Right lobe of liver (tissue), 6 donors: ENCODE data around the gene NAGPA. TPM values are rescaled to one million over a fixed set of nuclear protein-coding genes. Genes with fewer than 3 reads are reported as not detected.

Experiments
- ATAC-seq, 4 donors: fragments of 200-7000 bp; cut with Tn5 transposase; one replicate each; pipeline ENCODE4 v1.9.1; 2020; ENCODE audit warnings: mild to moderate bottlenecking in 4 of 4, moderate library complexity in 4 of 4
- DNase-seq, 3 donors: peaks; one replicate each; pipeline ENCODE4 v3.0.0-alpha.2; 2020
- H3K27ac ChIP-seq, 3 donors: fragments of 200-600 bp; one replicate each; pipeline ENCODE4 v1.8.0; 2022
- H3K27me3 ChIP-seq, 2 donors: fragments of 200-600 bp; one replicate each; pipeline ENCODE4 v1.8.0; 2022
- H3K36me3 ChIP-seq, 4 donors: fragments of 200-600 bp; sonication (generic) in 1 of 4; one replicate each; pipeline versions ENCODE4 v1.5.1 to v1.8.0; 2017 to 2022; ENCODE audit warnings: control low read depth in 1 of 4
- H3K4me1 ChIP-seq, 4 donors: fragments of 200-600 bp; sonication (generic) in 1 of 4; one replicate each; pipeline versions ENCODE4 v1.5.1 to v1.8.0; 2017 to 2022; ENCODE audit warnings: control low read depth in 1 of 4
- H3K4me3 ChIP-seq, 3 donors: fragments of 200-600 bp; one replicate each; pipeline ENCODE4 v1.8.0; 2022
- H3K9me3 ChIP-seq, 4 donors: fragments of 200-600 bp; sonication (generic) in 1 of 4; one replicate each; pipeline versions ENCODE4 v1.5.1 to v1.8.0; 2017 to 2022; ENCODE audit warnings: control low read depth in 1 of 4
- POLR2A ChIP-seq: fragments of 450-650 bp; IDR thresholded peaks from one replicate; pipeline ENCODE4 v1.6.1; 2017; ENCODE audit warnings: antibody characterized with exemption, mild to moderate bottlenecking
- WGBS: methylation state at CpG from one replicate; pipeline ENCODE4 v1.1.6; 2018; ENCODE audit warnings: low coverage, low lambda C conversion rate; ENCODE audit not compliant: insufficient coverage; ENCODE audit errors: missing lambda C conversion rate; 5-methylcytosine and 5-hydroxymethylcytosine counted together
- intact Hi-C, 2 donors: fragments of 100-400 bp; cut with DNase I; formaldehyde crosslinking; loops; one replicate each; pipeline versions ENCODE4 v1.11.2 to v1.14.1; 2022
- total RNA-seq, 6 experiments: library from RNA; depleted of rRNA in 2 of 6; stranded (reverse); fragments of >200 nt in 2 of 6; fragmentation: NEBNext Ultra II Directional in 3 of 6; extraction: Animal tissue kit (Norgen Biotek cat#: 25700) in 3 of 6; gene quantifications; one replicate each; pipeline versions ENCODE4 v1.1.0 to v1.2.4, GENCODE V29; 2016 to 2023
- TF ChIP-seq, protein P1 (sequence below), 4 donors: fragments of 200-600 bp in 3 of 4; fragments of 450-650 bp in 1 of 4; IDR thresholded peaks; one replicate each; pipeline versions ENCODE4 v1.5.1 to v1.8.0; 2016 to 2022; ENCODE audit warnings: antibody characterized with exemption in 4 of 4, mild to moderate bottlenecking in 2 of 4
- donor health status: DM: no; HTN: yes; CAD: no.
- donor health status: DM: no; HTN: no; CAD: no.
- donor health status: DM: no; HTN: no; CAD: no.
- donor health status: DM: no; HTN: yes; CAD: no.
- donor health status: DM: no; HTN: yes; CAD: no.

NAGPA gene
- total RNA-seq, 6 experiments from 2014 or later, result 6.6 to 22.1 (median 8.4) TPM

DNA sequence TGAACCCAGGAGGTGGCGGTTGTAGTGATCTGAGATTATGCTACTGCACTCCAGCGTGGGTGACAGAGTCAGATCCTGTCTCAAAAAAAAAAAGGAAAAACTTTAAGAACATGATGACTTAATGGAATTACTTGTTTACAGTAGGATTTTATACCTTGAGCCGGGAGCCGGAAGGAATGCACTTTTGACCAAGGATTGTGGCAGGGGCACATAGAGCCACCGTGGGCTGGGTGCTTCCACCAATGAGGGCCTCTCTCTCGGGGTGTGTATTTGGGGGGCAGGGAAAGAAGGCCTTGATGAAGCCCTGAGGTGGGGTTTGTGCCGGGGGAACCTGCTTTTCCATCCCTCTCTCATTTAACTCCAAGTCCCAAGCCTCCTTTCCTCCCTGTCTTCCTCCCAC lies 6.7 kb upstream of the NAGPA start:
- ATAC-seq, result no peak

DNA sequence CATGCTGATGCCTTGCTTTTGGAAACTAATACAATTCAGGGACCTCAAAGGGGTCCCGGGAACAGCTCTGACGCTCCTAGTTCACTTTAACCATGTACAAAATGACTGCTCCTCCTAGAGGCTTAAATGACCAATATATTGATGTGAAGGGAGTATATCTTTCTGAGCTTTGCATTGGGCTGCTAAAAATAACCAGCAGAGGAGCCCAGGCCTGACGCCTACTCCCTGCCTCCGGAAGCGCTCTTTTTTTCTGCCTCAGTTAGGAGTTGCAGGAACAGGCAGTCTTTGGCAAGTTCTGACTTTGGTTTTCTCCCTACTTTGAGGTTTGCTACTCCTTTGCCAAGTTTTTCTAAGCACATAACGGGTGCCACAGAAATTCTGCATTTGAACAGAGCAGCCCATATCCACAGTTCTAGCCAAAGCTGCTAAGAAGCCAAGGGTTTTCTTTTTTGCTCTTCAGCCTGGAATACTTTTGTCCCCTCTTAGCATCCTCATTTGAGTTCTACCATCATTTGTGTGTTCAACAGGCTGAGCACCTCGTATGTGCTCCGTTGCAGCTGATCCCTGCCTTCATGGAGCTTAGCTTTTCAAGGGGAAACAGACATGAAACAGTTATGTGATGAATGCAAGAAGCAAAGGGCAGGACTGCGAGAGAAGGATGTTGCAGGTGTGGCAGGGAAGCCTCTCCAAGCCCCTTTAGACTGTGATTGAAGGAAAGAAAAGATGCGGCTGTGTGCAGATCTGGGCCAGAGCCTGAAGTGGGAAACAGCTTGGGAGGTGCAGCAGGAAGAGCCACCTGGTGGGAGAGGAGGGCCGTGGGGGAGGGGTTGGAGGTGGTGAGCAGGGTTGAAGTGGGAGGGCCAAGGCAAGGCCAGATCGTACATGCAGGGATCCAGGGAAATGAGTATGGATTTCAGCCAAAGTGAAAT lies 2.8 kb upstream of the NAGPA start:
- no peak for ATAC-seq

More for the DNA sequence above, 6.7 kb upstream of the NAGPA start:
- Histone ChIP-seq H3K27ac (no peak overlapping the region), H3K27me3 (no peaks in the 10 kb centered on the region), H3K4me3 (no peak overlapping the region), H3K36me3 (no peaks in the 10 kb centered on the region), H3K9me3 (no peaks in the 10 kb centered on the region), H3K4me1 (no peaks in the 10 kb centered on the region)
- no peak for DNase-seq
- 86% methylated on average over 6 of the region's 7 CpGs for WGBS
- TF ChIP-seq, protein P1, sequence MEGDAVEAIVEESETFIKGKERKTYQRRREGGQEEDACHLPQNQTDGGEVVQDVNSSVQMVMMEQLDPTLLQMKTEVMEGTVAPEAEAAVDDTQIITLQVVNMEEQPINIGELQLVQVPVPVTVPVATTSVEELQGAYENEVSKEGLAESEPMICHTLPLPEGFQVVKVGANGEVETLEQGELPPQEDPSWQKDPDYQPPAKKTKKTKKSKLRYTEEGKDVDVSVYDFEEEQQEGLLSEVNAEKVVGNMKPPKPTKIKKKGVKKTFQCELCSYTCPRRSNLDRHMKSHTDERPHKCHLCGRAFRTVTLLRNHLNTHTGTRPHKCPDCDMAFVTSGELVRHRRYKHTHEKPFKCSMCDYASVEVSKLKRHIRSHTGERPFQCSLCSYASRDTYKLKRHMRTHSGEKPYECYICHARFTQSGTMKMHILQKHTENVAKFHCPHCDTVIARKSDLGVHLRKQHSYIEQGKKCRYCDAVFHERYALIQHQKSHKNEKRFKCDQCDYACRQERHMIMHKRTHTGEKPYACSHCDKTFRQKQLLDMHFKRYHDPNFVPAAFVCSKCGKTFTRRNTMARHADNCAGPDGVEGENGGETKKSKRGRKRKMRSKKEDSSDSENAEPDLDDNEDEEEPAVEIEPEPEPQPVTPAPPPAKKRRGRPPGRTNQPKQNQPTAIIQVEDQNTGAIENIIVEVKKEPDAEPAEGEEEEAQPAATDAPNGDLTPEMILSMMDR (IDR thresholded peaks at IDR 0.05), result no peak
- no peak for TF ChIP-seq POLR2A
- intact Hi-C loops, result no loop called here

DNA sequence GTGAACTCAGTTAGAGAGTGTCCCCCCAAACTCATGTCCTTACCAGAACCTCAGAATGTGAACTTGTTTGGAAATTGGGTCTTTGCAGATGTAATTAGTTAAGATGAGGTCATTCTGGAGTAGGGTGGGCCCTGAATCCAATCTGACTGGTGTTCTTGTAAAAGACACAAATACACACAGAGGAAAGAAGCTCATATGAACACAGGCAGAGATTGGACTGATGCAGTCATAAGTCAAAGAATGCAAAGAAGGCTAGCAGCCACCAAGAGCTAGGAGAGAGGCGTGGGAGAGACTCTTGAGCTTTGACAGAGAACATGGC lies 2.1 kb upstream of the NAGPA start:
- TF ChIP-seq, protein P1 (IDR thresholded peaks at IDR 0.05), result no peak
- no peak for TF ChIP-seq POLR2A
- Histone ChIP-seq H3K4me1 (peaks cover 0 to 7% (median 2%) of the 10 kb centered on the region in 4 donors), H3K4me3 (no peak overlapping the region), H3K27ac (no peak overlapping the region), H3K9me3 (no peaks in the 10 kb centered on the region), H3K27me3 (no peaks in the 10 kb centered on the region), H3K36me3 (no peaks in the 10 kb centered on the region)
- intact Hi-C loops, result no loop called here
- ATAC-seq (no peak), DNase-seq (no peak)
- 67% methylated on average over 1 of the region's 1 CpG for WGBS

More for the DNA sequence above, 2.8 kb upstream of the NAGPA start:
- peak in 1 of 3 donors; percentile 32 for DNase-seq
- H3K9me3 ChIP-seq, result no peaks in the 10 kb centered on the region
- intact Hi-C loops, result no loop called here
- no peaks in the 10 kb centered on the region for H3K36me3 ChIP-seq
- WGBS, result 57% methylated on average over 12 of the region's 12 CpGs
- TF ChIP-seq, protein P1 (IDR thresholded peaks at IDR 0.05), result no peak
- TF ChIP-seq POLR2A, result no peak
- H3K27ac ChIP-seq, result no peak overlapping the region
- H3K4me1 ChIP-seq, result peaks cover 0 to 7% (median 2%) of the 10 kb centered on the region in 4 donors
- H3K4me3 ChIP-seq, result no peak overlapping the region
- H3K27me3 ChIP-seq, result no peaks in the 10 kb centered on the region

DNA sequence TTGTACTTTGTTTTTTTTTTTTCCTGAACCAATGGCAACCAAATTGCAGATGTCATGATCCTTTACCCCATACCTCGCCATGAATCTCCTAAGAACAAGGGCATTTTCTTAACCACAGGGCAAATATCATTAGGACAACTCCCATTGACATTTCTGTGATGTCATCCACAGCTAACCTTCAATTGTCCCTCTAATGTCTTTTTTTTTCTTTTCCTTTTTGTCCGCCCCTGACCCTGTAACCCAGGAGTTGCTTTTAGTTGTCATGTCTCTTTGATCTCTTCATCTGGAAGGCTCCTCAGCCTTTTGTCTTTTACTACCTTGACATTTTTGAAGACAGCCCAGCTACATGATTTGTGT lies 410 bp upstream of the NAGPA start:
- no peaks in the 10 kb centered on the region for H3K9me3 ChIP-seq
- intact Hi-C loops, result no loop called here
- DNase-seq (no peak), ATAC-seq (no peak)
- H3K27me3 ChIP-seq, result no peaks in the 10 kb centered on the region
- no peak for TF ChIP-seq POLR2A
- WGBS, result 10% methylated on average over 2 of the region's 2 CpGs
- H3K4me1 ChIP-seq, result peaks cover 0 to 7% (median 2%) of the 10 kb centered on the region in 4 donors
- H3K4me3 ChIP-seq, result peak overlapping the region; percentile 72 to 95 (median 75)
- no peaks in the 10 kb centered on the region for H3K36me3 ChIP-seq
- H3K27ac ChIP-seq, result peak overlapping the region in 2 of 3 donors; percentile 16 to 65

DNA sequence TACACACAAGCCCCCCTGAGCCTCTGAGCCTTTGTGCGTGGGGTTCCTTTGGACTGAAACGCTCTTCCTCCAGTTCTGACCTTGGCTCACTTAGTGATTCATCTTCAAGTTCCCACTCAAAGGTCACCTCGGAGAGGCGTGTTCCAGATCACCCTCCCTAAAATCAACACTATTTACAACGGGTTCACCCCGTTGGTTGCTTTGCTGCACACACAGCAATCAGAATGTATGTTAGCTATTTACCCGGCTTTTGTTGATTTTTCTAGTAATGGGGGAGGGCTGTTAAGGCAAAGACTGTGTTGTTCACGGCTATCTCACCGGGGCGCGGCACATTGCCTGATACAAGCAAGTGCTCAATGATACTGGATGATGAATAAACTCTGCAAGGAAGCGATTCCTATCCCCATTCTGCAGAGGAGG lies 977 bp downstream of the NAGPA start:
- 16% methylated on average over 12 of the region's 12 CpGs for WGBS
- H3K4me3 ChIP-seq, result peak overlapping the region; percentile 72 to 95 (median 75)
- intact Hi-C loops, result no loop called here
- peaks cover 0 to 7% (median 2%) of the 10 kb centered on the region in 4 donors for H3K4me1 ChIP-seq
- H3K9me3 ChIP-seq, result no peaks in the 10 kb centered on the region
- H3K27me3 ChIP-seq, result no peaks in the 10 kb centered on the region
- no peak for TF ChIP-seq POLR2A
- TF ChIP-seq, protein P1 (IDR thresholded peaks at IDR 0.05), result no peak
- no peak for DNase-seq
- peak overlapping the region in 1 of 3 donors; percentile 65 for H3K27ac ChIP-seq
- peak in 1 of 4 donors; percentile 4 for ATAC-seq
- H3K36me3 ChIP-seq, result no peaks in the 10 kb centered on the region
